Measurements from ENCODE around the gene MCM6.
"Not testable (repeated sequence)": the region's sequence is repeated elsewhere in the genome, so short reads cannot be mapped to it uniquely, and the experiment has no call there.

DNA sequence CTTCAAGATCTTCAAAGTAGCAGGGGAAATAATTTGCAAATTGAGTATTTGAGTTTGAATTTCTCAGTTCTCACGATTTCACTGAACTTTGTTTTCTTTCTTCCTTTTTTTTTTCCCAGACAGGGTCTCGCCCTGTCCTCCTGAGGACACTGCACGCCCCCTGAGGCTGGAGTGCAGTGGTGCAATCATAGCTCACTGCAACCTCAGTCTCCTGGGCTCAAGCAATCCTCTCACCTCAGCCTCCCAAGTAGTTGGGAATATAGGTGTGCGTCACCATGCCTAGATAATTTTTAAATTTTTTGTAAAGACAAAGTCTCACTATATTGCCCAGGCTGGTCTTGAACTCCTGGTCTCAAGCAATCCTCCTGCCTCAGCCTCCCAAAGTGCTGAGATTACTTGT is 80.6 kb downstream of the MCM6 start:
- not testable (repeated sequence) for TF ChIP-seq EZH2 (IDR thresholded peaks at IDR 0.05; ENCODE audit: insufficient read depth, poor library complexity, severe bottlenecking); EZH2phosphoT487 (IDR thresholded peaks at IDR 0.05; ENCODE audit: insufficient read depth, low read depth)
